Measurements from ENCODE around the gene BCR.

The BCR gene

GRCh38 chr22:23289851-23290724 lies 109.8 kb downstream of the BCR start:
- peak; percentile 58 for DNase-seq (ENCODE audit: low read depth)
- H3K4me3 ChIP-seq (ENCODE audit: low read length) = no peak overlapping the region
- peak; percentile 89 for TF ChIP-seq CTCF (IDR thresholded peaks at IDR 0.05; ENCODE audit: insufficient read depth, low read depth, low read length, missing control alignments)

- DNase-seq (ENCODE audit: low read depth) = no peak
- no peak overlapping the region for H3K4me3 ChIP-seq (ENCODE audit: low read length)
- no peak for TF ChIP-seq CTCF (IDR thresholded peaks at IDR 0.05; ENCODE audit: insufficient read depth, low read depth, low read length, missing control alignments)
These were observed 111.6 kb downstream of the BCR start for GRCh38 chr22:23291806-23292452.

- DNase-seq (ENCODE audit: low read depth) = no peak
- no peak overlapping the region for H3K4me3 ChIP-seq (ENCODE audit: low read length)
- TF ChIP-seq CTCF (IDR thresholded peaks at IDR 0.05; ENCODE audit: insufficient read depth, low read depth, low read length, missing control alignments) = no peak
These were observed 112.4 kb downstream of the BCR start for GRCh38 chr22:23292453-23293350.

GRCh38 chr22:23293720-23294119 lies 113.4 kb downstream of the BCR start:
- no peak for TF ChIP-seq CTCF (IDR thresholded peaks at IDR 0.05; ENCODE audit: insufficient read depth, low read depth, low read length, missing control alignments)
- no peak for DNase-seq (ENCODE audit: low read depth)
- no peak overlapping the region for H3K4me3 ChIP-seq (ENCODE audit: low read length)

GRCh38 chr22:23294221-23294620 lies 113.9 kb downstream of the BCR start:
- no peak overlapping the region for H3K4me3 ChIP-seq (ENCODE audit: low read length)
- TF ChIP-seq CTCF (IDR thresholded peaks at IDR 0.05; ENCODE audit: insufficient read depth, low read depth, low read length, missing control alignments) = no peak
- no peak for DNase-seq (ENCODE audit: low read depth)

GRCh38 chr22:23300476-23300875 lies 120.2 kb downstream of the BCR start:
- no peak for DNase-seq (ENCODE audit: low read depth)
- H3K4me3 ChIP-seq (ENCODE audit: low read length) = no peak overlapping the region
- no peak for TF ChIP-seq CTCF (IDR thresholded peaks at IDR 0.05; ENCODE audit: insufficient read depth, low read depth, low read length, missing control alignments)

Measured in epithelial cell of esophagus (primary cell).